ENCODE measurements around the gene ORAI3. TPM values are rescaled to one million over a fixed set of nuclear protein-coding genes. Genes with fewer than 3 reads are reported as not detected.

ORAI3 gene
- total and polyA plus RNA-seq, 2 donors (not counting 1 experiment from before 2014, with no cell fraction given), result 41.1 to 74.1 TPM

DNA sequence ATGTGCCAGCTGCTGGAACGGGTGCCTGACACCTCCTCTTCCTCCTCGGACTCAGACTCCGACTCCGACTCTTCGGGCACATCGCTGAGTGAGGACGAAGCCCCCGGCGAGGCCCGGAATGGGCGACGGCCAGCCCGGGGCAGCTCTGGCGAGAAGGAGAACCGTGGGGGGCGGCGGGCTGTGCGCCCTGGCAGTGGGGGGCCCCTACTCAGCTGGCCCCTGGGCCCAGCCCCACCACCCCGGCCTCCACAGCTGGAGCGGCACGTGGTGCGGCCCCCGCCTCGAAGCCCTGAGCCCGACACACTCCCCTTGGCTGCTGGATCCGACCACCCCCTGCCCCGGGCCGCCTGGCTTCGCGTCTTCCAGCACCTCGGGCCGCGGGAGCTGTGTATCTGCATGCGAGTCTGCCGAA, 18.7 kb upstream of the ORAI3 start:
- Histone ChIP-seq H3K4me3 (replicated peaks in 1 of 4; ENCODE audit: control extremely low read depth in 1 of 4, insufficient read depth in 1 of 4, low read depth in 3 of 4, low read length in 4 of 4) (no peak overlapping the region), H3K9me3 (ENCODE audit: control insufficient read depth, insufficient read depth, low read depth, low read length) (no peaks in the 10 kb centered on the region), H3K4me1 (ENCODE audit: control insufficient read depth, extremely low read depth, insufficient read depth, low read length) (no peaks in the 10 kb centered on the region), H3K27me3 (ENCODE audit: control insufficient read depth, insufficient read depth, low read length) (no peaks in the 10 kb centered on the region), H4K20me1 (ENCODE audit: control insufficient read depth, extremely low read depth, insufficient read depth, low read length) (no peaks in the 10 kb centered on the region), H3K36me3 (ENCODE audit: control insufficient read depth, insufficient read depth, low read length) (peaks cover 13% of the 10 kb centered on the region), H3K27ac (ENCODE audit: insufficient read depth, low read length) (no peak overlapping the region), H3K9ac (ENCODE audit: insufficient read depth, low read length) (no peak overlapping the region), H3K79me2 (ENCODE audit: control insufficient read depth, insufficient read depth, low read length) (no peaks in the 10 kb centered on the region), H3K4me2 (ENCODE audit: extremely low read depth, insufficient read depth, low read length) (no peak overlapping the region), H2AFZ (ENCODE audit: low read length) (no peak overlapping the region)
- TF ChIP-seq EZH2 (IDR thresholded peaks at IDR 0.05; ENCODE audit: low read length, missing control alignments), result no peak
- TF ChIP-seq, protein P1, sequence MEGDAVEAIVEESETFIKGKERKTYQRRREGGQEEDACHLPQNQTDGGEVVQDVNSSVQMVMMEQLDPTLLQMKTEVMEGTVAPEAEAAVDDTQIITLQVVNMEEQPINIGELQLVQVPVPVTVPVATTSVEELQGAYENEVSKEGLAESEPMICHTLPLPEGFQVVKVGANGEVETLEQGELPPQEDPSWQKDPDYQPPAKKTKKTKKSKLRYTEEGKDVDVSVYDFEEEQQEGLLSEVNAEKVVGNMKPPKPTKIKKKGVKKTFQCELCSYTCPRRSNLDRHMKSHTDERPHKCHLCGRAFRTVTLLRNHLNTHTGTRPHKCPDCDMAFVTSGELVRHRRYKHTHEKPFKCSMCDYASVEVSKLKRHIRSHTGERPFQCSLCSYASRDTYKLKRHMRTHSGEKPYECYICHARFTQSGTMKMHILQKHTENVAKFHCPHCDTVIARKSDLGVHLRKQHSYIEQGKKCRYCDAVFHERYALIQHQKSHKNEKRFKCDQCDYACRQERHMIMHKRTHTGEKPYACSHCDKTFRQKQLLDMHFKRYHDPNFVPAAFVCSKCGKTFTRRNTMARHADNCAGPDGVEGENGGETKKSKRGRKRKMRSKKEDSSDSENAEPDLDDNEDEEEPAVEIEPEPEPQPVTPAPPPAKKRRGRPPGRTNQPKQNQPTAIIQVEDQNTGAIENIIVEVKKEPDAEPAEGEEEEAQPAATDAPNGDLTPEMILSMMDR (conservative IDR thresholded peaks at IDR 0.05 in 1 of 2, IDR thresholded peaks at IDR 0.05 in 1 of 2; ENCODE audit: low read depth in 1 of 2, low read length in 2 of 2), result no peak
- no peak for DNase-seq (ENCODE audit: low read depth in 2 of 2)

DNA sequence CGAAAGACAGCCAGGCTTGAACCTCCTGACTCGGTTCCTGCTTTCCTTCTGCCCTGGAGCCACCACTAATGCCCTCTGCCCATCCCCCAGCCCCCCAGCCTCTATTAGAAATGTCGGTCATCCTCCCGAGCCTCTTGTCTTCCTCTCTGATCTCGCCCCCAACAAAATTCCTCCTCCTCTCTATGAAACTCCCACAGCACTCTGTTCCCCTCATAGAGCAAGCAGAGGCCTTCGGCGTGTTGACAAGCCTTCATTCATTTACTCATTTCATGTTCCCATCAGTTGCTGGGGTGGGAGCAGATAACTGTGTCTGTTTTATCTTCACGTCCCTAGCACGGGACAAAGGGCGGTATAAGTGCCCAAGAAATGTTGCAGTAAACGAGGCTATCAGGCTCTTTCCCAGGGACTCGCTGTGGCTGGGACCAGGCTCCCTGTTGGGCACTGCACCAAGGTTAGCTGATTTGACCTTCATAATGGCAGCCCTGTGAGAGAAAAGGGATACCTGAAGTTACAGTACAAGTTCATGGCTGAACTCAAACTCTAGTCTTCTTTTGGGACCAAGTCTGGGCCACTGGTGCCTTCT, 17.7 kb upstream of the ORAI3 start:
- H4K20me1 ChIP-seq (ENCODE audit: control insufficient read depth, extremely low read depth, insufficient read depth, low read length), result no peaks in the 10 kb centered on the region
- no peaks in the 10 kb centered on the region for H3K9me3 ChIP-seq (ENCODE audit: control insufficient read depth, insufficient read depth, low read depth, low read length)
- no peak for DNase-seq (ENCODE audit: low read depth in 2 of 2)
- H3K27ac ChIP-seq (ENCODE audit: insufficient read depth, low read length), result no peak overlapping the region
- no peak overlapping the region for H2AFZ ChIP-seq (ENCODE audit: low read length)
- H3K4me2 ChIP-seq (ENCODE audit: extremely low read depth, insufficient read depth, low read length), result no peak overlapping the region
- no peak overlapping the region for H3K4me3 ChIP-seq (replicated peaks in 1 of 4; ENCODE audit: control extremely low read depth in 1 of 4, insufficient read depth in 1 of 4, low read depth in 3 of 4, low read length in 4 of 4)
- no peaks in the 10 kb centered on the region for H3K27me3 ChIP-seq (ENCODE audit: control insufficient read depth, insufficient read depth, low read length)
- peaks cover 16% of the 10 kb centered on the region for H3K36me3 ChIP-seq (ENCODE audit: control insufficient read depth, insufficient read depth, low read length)
- H3K79me2 ChIP-seq (ENCODE audit: control insufficient read depth, insufficient read depth, low read length), result no peaks in the 10 kb centered on the region
- H3K4me1 ChIP-seq (ENCODE audit: control insufficient read depth, extremely low read depth, insufficient read depth, low read length), result no peaks in the 10 kb centered on the region
- TF ChIP-seq, protein P1 (conservative IDR thresholded peaks at IDR 0.05 in 1 of 2, IDR thresholded peaks at IDR 0.05 in 1 of 2; ENCODE audit: low read depth in 1 of 2, low read length in 2 of 2), result no peak
- no peak for TF ChIP-seq EZH2 (IDR thresholded peaks at IDR 0.05; ENCODE audit: low read length, missing control alignments)
- H3K9ac ChIP-seq (ENCODE audit: insufficient read depth, low read length), result no peak overlapping the region

DNA sequence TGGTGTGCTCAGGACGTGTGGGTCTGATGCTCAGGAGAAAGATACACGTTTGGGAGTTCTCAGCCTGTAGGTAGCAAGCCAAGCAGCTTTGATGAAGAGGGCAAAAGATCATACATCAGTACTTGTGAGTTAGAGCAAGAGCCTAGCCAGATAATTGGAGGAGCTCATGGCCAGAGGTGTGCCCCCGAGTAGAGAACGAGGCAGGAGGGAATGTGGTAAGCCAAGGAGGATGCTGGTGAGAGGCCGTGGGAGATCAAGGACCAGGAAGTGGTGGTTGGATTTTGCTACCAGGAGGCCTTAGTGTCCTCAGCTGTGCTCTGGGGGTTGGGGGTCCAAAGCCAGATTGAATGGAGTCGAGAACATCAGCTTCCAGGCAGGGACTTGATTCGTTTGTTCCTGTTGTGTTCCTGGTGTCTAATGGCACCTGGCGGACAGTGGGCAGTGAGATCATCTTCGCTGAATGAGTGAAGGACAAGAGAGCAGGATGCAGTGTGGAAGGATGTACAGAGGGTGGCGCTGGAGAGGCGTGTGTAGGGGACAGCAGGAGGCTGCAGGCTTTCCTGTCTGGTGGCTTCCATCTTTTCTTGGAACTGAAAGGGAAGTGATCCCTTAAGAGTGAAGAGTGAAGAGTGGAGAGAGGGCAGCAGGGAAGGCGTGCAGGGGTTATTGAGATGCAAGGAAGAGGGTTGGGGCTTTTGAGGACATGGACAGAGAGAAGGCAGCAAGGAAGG, 13.9 kb upstream of the ORAI3 start:
- Histone ChIP-seq H3K4me2 (ENCODE audit: extremely low read depth, insufficient read depth, low read length) (no peak overlapping the region), H3K9ac (ENCODE audit: insufficient read depth, low read length) (no peak overlapping the region), H3K27me3 (ENCODE audit: control insufficient read depth, insufficient read depth, low read length) (no peaks in the 10 kb centered on the region), H3K27ac (ENCODE audit: insufficient read depth, low read length) (no peak overlapping the region), H3K36me3 (ENCODE audit: control insufficient read depth, insufficient read depth, low read length) (peaks cover 16% of the 10 kb centered on the region), H3K4me1 (ENCODE audit: control insufficient read depth, extremely low read depth, insufficient read depth, low read length) (peaks cover 4% of the 10 kb centered on the region), H4K20me1 (ENCODE audit: control insufficient read depth, extremely low read depth, insufficient read depth, low read length) (no peaks in the 10 kb centered on the region), H3K4me3 (replicated peaks in 1 of 4; ENCODE audit: control extremely low read depth in 1 of 4, insufficient read depth in 1 of 4, low read depth in 3 of 4, low read length in 4 of 4) (no peak overlapping the region), H2AFZ (ENCODE audit: low read length) (no peak overlapping the region), H3K9me3 (ENCODE audit: control insufficient read depth, insufficient read depth, low read depth, low read length) (no peaks in the 10 kb centered on the region), H3K79me2 (ENCODE audit: control insufficient read depth, insufficient read depth, low read length) (no peaks in the 10 kb centered on the region)
- peak; percentile 35 to 45 for DNase-seq (ENCODE audit: low read depth in 2 of 2)
- TF ChIP-seq, protein P1 (conservative IDR thresholded peaks at IDR 0.05 in 1 of 2, IDR thresholded peaks at IDR 0.05 in 1 of 2; ENCODE audit: low read depth in 1 of 2, low read length in 2 of 2), result peak; percentile 60 to 71
- no peak for TF ChIP-seq EZH2 (IDR thresholded peaks at IDR 0.05; ENCODE audit: low read length, missing control alignments)

Measured in fibroblast of lung (primary cell).